SIG-M5 treated with dmso at 0.1 percent for 504 hours (cell line): ENCODE data around the gene IFT74.

Experiments
- DNase-seq: peaks from one replicate; lab custom pipeline; 2025; ENCODE audit not compliant: unreplicated experiment; lab: John Stamatoyannopoulos, UW

Gene IFT74

DNA sequence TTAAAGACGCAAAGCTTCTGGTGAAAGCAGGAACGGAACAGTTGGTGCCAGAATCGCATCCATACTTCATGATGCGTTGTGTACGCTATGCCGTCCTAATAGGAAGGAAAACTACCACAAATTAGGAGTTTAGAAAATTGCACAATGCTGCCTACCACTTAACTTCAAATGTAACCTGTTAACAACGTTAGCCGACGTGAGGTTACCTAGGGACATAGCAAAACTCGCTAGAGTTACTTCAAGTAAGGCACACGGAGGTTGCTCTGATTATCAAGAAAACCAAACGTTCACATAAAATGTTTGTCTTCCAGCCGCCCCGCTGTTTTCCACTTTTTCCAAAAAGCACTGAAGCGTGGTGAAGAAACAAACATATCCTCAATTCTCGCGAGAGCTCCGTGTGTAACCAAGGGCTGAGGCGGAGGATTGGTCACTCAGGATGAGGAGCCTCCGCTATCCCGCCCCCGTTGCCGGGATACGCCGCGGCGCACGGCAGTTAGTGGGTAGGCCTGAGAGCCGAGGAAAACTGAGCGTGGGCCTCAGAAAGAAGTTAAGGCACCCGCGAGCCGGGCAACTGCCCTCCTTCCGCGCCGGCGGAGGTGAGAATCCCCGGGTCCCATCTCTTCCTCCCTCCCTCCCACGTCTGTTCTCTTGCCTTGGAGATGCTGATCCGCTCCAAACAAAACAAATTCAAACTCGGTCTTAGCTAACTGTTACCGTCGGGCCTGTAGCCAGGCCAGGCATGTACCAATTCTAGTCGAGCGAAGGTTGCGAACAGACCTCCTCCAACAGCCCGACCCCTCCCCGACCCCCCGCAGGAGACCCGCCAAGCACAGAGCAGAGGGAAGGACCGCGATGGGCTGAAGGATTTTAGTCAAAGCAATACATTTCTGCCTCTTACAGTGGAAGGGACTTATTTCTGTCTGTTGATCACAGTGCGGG lies at the start of gene IFT74:
IFT74 (plus strand) TSS at position 492 of the 939 bp plus-strand sequence. CDS start 5,556 bp downstream, outside the sequence.
- DNase-seq: peak; percentile 97

DNA sequence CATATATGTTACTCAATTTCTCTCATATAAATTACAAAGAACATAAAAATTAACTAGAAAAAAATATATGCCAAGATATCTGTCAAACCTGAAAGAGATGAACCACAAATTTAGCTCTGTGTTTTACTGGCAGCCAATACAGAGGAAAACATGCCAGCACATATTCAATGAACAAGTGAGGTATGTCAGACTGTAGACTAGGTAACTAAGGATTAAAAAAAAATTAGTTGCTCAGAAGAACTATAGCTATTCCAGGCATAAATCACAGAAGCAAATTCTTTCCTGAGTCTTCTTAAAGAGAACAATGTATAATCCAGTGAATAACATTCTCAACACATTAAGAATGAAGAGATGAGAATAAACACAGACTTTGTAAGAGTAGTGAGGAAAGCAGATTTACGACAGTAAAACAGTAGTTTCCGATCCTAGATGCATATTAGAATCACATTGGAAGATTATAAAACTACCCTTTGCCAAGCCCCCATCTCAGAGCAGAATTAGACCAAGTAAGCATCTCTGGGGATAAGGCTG lies 43.0 kb upstream of the IFT74 start:
- no peak for DNase-seq

DNA sequence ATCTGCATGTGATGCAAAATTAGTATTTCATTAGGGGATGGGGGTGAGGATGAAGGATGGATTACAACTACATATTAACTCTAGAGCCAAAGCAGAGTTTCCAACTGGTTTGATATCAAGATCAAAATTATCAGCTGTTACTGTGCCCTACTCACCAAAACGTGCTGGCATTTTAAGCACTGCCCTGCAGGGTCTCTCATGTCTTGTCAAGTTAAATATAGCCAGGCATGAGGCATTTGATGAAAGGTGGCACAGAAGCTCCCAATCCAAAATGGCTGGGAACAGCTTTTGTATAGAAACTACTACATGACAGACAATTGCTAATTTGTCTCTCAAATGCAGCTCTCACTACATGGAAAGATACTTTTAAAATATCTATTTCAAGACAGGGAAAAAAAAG lies 36.5 kb upstream of the IFT74 start:
- DNase-seq: no peak

DNA sequence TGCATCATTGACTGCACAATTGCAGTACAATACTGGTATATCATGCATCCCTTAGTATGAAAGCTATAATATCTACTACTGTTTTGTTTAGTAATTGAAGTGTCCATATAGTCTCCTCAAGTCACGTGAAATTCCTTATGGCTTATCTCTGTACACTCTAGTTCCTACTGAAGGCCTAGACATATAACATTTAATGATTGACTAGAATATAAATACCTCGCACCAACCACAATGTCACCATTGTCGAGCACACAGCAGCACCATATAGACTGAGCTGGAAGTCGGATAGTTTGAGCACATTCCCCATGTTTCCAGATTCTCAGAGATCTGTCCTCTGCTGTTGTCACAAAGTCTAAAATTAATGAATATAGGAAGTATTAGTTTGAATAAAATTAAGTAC lies 30.6 kb upstream of the IFT74 start:
- DNase-seq: no peak

DNA sequence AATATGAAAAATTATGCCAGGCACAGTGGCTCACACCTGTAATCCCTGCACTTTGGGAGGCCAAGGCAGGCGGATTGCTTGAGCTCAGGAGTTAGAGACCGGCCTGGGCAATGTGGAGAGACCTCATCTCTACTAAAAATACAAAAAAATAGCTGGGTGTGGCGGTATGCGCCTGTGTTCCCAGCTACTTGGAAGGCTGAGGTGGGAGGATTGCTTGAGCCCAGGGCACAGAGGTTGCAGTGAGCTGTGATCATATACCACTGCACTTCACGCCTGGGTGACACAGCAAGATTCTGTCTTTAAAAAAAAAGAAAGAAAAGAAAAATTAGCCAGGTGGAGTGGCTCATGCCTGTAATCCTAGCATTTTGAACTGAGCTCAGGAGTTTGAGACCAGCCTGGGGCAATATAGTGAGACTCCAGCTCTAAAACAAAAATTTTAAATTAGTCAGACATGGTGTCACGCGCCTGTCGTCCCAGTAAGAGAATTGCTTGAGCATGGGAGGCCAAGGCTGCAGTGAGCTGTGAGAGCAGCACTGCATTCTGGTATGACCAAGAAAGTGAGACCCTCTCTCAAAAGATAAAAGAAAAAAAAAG lies 27.2 kb upstream of the IFT74 start:
- no peak for DNase-seq

DNA sequence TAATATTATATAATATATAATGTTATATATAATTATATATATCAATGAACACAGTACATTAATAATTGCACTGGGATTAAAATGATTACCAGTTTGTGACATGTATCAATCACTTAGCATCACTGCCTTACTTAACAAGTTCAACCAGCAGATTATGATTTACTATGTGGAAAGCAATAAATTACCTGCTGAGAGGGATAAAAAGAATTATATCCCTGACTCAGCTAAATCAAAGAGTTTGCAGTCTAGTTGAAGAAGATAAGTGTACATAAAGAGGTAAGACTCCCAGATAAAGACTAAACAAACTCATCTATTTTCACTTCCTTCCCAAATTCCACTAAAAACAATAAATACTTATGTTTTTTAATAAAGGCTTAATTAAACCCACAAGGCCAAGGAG lies 20.4 kb upstream of the IFT74 start:
- no peak for DNase-seq

DNA sequence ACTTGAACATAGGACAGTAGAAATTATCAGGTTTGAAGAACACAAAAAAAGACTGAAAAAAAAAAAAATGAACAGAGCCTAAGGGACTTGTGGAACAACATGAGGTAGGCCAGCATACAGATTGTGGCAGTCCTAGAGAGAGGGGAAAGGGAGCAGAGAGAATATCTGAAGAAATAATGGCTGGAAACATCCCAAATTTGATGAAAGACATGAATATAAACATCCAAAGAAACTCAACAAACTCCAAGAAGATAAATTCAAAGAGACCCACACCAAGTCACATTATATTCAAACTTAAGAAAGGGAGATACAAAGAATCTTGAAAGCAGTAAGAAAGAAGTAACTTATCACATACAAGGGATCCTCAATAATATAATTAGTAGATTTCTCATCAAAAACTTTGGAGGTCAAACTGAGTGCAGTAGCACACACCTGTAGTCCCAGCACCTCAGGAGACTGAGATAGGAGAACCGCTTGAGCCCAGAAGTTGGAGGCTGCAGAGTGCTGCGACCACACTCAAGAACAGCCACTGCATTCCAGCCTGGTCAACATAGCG lies 18.3 kb upstream of the IFT74 start:
- DNase-seq: no peak

DNA sequence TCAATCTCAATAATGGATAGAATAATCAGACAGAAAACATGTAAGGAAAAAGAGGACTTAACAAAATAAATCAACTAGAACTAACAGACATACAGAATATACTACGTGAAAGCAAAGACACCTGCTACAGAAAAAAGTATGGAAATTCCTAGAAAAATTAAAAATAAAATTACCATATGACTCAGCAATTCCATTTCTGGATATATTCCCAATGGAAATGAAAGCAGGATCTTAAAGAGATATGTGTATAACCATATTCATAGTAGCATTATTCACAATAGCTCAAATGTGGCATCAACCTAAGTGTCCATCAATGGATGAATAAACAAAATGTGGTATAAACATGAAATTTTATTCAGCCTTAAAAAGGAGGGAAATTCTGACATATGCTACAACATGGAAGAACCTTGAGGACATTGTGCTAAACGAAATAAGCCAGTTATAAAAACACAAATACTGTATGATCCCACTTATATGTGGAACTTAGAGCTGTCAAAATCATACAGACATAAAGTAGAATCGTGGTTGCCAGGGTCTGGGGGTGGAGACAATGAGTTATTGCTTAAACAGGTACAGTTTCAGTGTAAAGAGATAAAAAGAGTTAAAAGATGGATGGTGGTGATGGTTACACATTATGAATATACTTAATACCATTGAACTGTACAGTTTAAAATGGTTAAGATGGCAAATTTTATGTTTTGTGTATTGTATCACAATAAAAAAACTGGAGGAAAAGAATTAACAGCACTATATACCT lies 16.1 kb upstream of the IFT74 start:
- DNase-seq: no peak

DNA sequence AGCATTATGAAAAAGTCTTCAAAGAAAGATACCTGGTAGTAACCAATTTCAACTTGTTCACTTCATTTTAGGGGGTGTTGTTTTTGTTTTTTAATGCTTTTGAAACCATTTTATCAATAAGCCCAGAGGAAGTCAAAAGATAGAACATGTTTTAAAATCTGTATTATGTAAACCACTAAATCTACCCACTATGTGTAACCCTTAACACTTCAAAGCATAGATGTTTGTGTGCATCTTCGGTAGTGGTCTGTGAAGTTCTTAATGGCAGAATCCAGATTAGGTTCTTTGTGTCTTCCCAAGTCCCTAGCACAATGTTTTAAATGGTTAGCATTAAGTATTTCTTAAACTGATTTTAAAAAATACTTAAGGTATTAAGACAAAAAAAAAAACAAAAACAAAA lies 15.4 kb upstream of the IFT74 start:
- no peak for DNase-seq

DNA sequence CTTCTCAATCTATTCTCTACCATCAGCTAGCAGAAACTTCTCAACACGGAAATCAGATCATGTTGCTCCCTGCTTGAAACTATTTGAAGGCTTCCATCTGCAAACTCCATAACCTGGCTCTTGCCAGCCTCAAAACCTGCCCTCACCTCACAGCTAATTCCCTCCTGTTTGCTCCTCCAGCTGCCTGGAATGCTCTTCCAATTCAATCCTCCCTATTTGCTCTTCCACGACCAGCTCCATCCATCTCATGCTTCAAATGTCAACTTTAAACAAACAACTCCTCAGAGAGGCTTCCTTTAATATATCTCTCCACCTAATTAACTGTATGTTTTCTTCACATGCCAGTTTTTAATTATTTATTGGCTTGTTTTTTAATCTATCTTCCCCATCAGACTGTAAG lies 10.6 kb upstream of the IFT74 start:
- no peak for DNase-seq

DNA sequence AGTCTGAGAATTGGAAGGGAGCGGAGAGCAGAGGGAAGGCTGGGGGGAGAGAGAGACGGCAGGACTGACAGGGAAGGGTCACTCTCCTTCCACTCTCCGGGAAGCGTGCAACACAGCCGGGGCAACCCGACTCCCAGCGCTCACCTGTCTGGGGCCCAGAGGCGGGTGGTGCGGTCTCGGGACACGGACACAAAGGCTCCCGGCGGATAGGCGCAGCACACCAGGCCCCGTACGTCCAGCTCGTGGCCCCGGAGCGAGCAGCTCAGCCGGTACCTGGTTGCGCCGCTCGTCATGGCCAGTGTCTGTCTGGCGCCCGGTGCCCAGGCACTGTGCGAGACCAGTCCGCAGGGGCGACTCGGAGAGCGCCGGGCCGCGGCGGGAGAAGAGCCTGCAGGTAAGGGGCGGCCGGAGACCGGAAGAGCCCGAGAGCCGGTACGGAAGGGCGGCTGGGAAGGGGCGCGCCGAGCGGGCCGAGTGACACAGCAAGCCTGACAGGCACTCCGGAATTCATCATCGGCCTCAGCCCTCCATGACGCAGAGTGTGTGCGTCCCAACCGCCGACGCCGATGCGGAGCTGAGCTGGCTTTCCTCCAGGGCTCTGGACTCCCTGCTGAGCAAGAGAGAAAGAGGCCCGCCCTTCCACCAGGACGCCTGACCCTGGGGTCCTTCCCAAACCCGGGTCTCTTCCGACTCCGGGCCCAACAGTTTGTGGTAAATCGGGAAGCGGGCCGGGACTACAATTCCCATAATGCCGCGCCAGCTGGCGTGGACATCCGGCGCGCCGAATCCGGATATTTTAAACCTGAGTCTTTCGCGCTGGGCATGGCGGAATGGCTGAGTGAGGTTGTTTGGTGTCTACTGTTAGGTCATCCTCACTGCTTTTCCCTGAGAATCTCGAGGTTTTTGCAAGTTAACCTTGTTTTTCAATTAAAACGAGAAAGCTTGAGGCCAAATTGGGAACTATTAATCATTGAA lies 9.2 kb upstream of the IFT74 start, which contains the start of gene PLAA:
PLAA (minus strand) TSS at position 490 of the 975 bp plus-strand sequence; CDS start at position 293, 197 bp downstream.
- peak; percentile 87 for DNase-seq

DNA sequence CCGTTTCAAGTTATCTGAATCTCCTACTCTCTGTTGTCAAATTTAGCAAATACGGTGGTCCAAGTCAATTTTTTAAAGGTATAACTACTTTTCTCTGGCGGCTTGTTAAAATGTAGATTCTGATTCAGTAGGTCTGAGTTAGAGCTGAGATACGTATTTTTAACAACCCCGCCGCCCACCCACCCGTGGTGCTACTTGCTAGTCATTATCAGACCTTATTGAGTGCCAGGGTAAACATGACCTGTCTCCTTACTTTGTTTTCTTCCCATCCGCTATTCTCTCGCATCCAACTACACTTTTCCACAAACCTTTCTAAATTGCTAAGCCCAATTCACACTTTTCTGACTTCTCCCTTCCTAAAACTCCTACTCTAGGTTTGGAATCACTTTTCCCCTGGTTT lies 8.5 kb upstream of the IFT74 start:
- DNase-seq: no peak

DNA sequence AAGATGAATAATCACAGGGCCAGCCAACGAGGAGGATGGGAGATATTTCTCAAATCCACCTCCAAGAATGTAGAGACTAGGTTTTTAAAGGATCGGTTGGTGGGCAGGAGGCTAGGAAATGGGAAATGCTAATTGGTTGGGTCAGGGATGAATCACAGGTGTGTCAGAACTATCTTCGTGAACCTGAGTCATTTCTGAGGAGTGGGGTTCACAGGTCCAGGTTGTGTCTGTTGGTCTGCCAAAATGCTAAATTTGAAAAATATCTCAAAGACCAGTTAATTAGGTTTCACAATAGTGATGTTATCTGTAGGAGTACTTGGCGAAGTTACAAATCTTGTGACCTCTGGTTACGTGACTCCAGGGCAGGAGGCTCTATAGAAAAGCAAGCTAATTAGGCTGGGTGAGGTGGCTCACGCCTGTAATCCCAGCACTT lies 6.6 kb upstream of the IFT74 start:
- no peak for DNase-seq

DNA sequence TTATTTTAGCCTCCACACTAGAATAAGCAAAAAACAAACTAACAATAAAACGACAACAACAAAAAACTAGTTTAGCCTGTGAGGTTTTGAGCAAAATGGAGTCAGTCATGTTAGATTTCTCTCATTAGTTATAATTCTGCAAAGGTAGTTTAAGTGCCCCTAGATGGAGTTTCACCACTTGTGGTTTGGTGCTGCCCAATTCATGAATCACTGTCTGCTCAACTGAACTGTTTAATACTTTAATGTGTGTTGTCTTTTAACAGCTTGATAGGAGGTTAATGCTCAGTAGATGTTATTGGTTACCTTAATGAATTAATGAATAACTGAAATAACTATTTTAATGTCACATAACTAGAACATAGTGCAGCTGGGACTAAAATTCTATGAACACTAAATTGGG lies 5.7 kb upstream of the IFT74 start:
- no peak for DNase-seq

DNA sequence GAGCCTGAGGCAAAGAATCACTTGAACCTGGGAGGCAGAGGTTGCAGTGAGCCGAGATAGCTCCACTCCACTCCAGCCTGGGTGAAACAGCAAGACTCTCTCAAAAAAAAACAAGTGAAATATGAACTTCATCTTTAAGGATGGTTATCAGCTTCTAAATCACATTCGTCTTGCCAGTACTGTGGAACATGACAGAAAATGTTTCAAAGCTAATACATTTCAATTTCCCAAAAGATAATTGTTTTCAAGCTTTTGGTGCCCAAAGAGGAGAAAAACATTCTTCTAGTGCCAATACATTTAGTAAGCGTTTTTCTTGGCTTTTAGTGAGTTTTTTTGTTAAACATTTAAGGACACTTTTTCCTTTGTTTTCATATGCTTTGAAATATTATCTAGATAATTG lies 4.4 kb upstream of the IFT74 start:
- DNase-seq: no peak

DNA sequence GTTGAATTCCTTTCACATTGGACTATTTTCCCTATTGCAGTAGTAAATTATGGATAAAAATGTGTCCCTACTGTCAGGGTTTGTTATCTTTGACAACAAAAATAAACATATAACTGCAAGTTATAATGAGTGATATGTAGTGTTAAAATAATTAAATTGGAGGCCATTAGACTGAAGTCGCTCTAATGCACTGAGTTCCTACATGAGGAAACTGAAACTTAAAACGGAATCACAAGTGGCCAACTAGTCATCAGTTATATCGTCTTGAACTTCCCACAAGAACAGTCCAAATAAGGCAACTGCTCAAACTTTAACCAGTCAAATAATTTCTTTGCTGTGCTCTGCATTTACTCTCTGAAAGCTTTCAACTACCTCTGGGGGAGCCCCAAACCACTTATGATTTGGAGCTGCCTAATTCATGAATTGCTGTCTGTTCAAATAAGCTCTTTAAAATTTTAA lies 2.1 kb upstream of the IFT74 start:
- peak; percentile 61 for DNase-seq

DNA sequence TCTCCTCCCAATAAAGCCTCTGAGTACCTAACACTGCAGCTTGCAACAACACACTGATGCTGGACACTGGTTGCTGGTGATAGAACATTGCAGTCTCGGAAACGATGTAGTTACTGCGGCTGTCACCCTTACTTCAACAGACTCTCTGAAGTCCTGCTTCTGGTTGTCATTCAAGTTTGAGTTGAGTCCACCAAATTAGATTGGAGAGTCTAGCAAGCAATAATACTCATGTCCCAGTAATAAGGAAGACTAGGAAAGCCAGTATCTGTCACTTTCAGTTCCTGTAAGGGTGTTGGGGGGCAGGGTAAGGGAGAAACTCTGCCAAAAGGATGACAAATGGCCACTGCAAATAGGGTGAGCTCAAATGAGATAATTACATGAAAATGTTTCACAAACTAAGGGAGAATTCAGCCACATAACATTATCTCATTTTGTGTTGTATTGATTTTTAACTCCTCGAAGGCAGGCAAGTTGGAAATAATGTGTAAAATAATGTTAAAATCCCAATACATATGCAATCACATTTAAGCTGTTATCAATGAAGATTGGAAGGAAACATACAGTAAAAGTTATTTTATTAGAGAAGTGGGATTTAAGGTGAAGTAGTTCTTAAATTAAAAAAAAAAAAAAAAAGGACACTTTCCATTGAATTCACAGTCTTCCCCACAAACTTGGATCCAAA lies 849 bp upstream of the IFT74 start:
- peak; percentile 84 for DNase-seq

DNA sequence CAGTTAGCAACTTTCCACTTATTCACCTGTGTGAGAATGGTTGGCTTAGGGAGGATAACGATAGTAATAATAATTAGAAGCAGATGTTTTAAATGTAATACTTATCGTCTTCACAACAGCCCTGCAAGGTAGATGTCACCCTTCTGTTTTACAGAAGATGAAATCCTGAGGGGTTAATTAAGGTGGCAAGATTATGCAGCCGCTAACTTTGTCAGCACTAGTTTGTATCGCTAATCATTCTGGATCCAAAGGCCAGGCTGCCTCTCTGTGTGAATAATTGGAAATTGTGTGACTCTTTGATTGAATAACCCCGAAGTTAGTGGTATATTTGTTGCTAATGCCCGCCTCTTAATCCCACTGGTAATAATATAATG lies 635 bp downstream of the IFT74 start:
- no peak for DNase-seq

DNA sequence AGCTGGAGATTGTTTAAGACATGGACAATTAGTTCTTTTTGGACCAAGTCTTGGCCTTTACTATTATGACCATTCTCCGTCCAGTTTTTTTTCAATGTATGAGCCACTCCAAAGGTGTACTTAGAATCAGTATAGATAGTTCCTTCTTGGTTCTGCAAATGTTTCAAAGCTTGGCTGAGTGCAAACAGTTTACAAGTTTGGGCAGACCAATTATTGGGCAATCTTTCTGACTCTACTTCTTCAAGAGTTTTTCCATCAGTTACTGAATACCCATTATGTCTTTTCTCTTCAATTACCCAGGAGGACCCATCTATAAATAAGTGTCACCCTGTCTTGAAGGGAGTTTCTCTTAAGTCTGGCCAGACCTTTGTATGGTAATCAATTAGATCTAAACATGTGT lies 15.5 kb downstream of the IFT74 start:
- DNase-seq: no peak
